Kidney (tissue), 14 donors: ENCODE data around the gene HS6ST1. TPM values are rescaled to one million over a fixed set of nuclear protein-coding genes. Genes with fewer than 3 reads are reported as not detected.

Experiments
- DNase-seq, 5 donors: peaks; one replicate each; pipeline ENCODE4 v3.0.0-alpha.2; 2013 to 2020
- FAIRE-seq: peaks from 2 replicates; lab custom pipeline; 2012; peaks lifted over from hg19 to GRCh38; lab: Jason Lieb, UNC
- H3K27ac ChIP-seq, 2 donors: one replicate each; pipeline ENCODE4 v1.7.0; 2013; ENCODE audit warnings: low read depth in 2 of 2, low read length in 2 of 2, inconsistent platforms in 1 of 2
- H3K27me3 ChIP-seq: one replicate; pipeline ENCODE4 v1.7.1; 2013; ENCODE audit warnings: low read length, inconsistent platforms; ENCODE audit not compliant: control insufficient read depth, insufficient read depth
- H3K36me3 ChIP-seq, 3 donors: one replicate each; pipeline versions ENCODE4 v1.7.0 to v1.7.1; 2013; ENCODE audit warnings: low read length in 3 of 3, control low read depth in 1 of 3, inconsistent platforms in 1 of 3; ENCODE audit not compliant: insufficient read depth in 3 of 3, control insufficient read depth in 2 of 3
- H3K4me1 ChIP-seq, 3 donors: one replicate each; pipeline versions ENCODE4 v1.7.0 to v1.7.1; 2013; ENCODE audit warnings: low read length in 3 of 3, inconsistent platforms in 1 of 3, low read depth in 1 of 3; ENCODE audit not compliant: control insufficient read depth in 2 of 3, insufficient read depth in 2 of 3
- H3K4me3 ChIP-seq, 3 donors: one replicate each; pipeline versions ENCODE4 v1.7.0 to v1.8.1; 2013; ENCODE audit warnings: low read length in 3 of 3, control low read depth in 1 of 3, inconsistent platforms in 1 of 3
- H3K9ac ChIP-seq, 3 donors: one replicate each; pipeline versions ENCODE4 v1.7.0 to v1.7.1; 2013; ENCODE audit warnings: low read length in 3 of 3, control low read depth in 1 of 3, inconsistent platforms in 1 of 3
- H3K9me3 ChIP-seq, 3 donors: one replicate each; pipeline versions ENCODE4 v1.7.0 to v1.7.1; 2013; ENCODE audit warnings: low read length in 3 of 3, control low read depth in 1 of 3, inconsistent platforms in 1 of 3; ENCODE audit not compliant: control insufficient read depth in 2 of 3, insufficient read depth in 1 of 3
- intact Hi-C: fragments of 100-400 bp; cut with DNase I; formaldehyde crosslinking; loops from one replicate; pipeline ENCODE4 v1.11.1; 2022
- polyA plus RNA-seq: library from polyadenylated mRNA; stranded (reverse); fragments of 350-450 nt; fragmentation: Illumina TruSeq; extraction: RNeasy Lipid Tissue Mini Kit (QIAGEN cat#74804); gene quantifications from one replicate; pipeline ENCODE4 v1.2.3, GENCODE V29; 2014; ENCODE audit warnings: low read depth, low replicate concordance; ENCODE audit not compliant: insufficient read depth
- total RNA-seq: library from RNA; stranded (reverse); fragmentation: NEBNext Ultra II Directional; extraction: Animal tissue kit (Norgen Biotek cat#: 25700); gene quantifications from one replicate; pipeline ENCODE4 v1.2.1, GENCODE V29; 2021
- TF ChIP-seq, protein P1 (sequence below): IDR thresholded peaks from 3 replicates; pipeline ENCODE4 v1.5.1; 2012; ENCODE audit warnings: mild to moderate bottlenecking, moderate library complexity, borderline replicate concordance; ENCODE audit not compliant: insufficient read depth; ENCODE audit errors: extremely low read depth
- donor health status: control.
- donor health status: control.
- donor health status: control.
- donor health status: control.
- donor health status: control.
- donor health status: DM: yes; HTN: yes; CAD: no.
- donor health status: Normal renal cell carcinoma (clear cell type).

The HS6ST1 gene
- total and polyA plus RNA-seq, 2 donors from 2014 or later = 49.6 to 73.9 TPM

DNA sequence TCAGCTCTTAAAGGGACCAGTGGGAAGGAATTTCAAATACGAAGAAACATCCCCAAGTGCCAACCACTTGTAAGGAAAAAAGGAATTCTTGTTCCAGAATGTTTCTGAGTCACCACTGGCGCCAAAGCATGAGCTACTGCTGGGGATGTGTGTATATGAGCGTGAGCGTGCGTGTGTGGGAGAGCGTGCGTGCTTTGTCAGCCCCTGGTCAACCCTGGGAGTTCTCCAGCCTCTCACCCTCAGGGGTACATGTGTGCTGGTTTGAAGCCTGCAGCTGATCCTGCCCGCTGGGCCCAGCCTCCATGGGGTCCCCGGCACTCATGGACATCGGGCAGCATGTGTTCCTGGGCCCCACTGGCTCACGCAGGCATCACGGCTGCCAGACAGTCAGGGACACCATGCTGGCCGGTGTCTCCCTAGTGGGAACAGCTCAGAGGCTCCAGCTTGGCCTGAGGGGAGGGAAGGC lies 17.1 kb downstream of the HS6ST1 start:
- DNase-seq = peak in 1 of 5 donors; percentile 69
- H3K4me3 ChIP-seq = no peak overlapping the region
- H3K4me1 ChIP-seq = peaks cover 0 to 37% (median 15%) of the 10 kb centered on the region in 3 donors
- intact Hi-C loops = no loop called here
- no peak overlapping the region for H3K9ac ChIP-seq
- H3K9me3 ChIP-seq = no peaks in the 10 kb centered on the region
- no peak for FAIRE-seq
- H3K27me3 ChIP-seq = no peaks in the 10 kb centered on the region
- TF ChIP-seq, protein P1, sequence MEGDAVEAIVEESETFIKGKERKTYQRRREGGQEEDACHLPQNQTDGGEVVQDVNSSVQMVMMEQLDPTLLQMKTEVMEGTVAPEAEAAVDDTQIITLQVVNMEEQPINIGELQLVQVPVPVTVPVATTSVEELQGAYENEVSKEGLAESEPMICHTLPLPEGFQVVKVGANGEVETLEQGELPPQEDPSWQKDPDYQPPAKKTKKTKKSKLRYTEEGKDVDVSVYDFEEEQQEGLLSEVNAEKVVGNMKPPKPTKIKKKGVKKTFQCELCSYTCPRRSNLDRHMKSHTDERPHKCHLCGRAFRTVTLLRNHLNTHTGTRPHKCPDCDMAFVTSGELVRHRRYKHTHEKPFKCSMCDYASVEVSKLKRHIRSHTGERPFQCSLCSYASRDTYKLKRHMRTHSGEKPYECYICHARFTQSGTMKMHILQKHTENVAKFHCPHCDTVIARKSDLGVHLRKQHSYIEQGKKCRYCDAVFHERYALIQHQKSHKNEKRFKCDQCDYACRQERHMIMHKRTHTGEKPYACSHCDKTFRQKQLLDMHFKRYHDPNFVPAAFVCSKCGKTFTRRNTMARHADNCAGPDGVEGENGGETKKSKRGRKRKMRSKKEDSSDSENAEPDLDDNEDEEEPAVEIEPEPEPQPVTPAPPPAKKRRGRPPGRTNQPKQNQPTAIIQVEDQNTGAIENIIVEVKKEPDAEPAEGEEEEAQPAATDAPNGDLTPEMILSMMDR = no peak
- H3K27ac ChIP-seq = peak overlapping the region in 1 of 2 donors; percentile 11
- H3K36me3 ChIP-seq = peaks cover 0 to 3% (median 0%) of the 10 kb centered on the region in 3 donors

DNA sequence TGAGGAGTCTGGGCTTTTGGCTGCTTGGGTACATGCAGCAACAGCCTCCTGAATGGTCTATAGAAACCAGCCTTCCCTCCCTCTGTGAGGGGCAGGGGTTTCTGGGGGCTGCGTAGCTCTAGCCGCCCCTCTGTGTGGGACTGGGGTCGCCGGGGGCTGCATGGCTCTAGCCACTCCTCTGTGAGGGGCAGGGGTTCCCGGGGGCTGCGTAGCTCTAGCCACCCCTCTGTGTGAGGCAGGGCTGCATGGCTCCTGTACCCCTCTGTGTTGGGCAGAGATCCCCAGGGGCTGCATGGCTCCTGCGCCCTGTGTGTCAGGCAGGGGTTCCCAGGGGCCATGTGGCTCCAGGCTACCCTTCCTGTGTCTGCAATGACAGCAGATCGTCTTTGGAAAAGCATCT lies 17.6 kb downstream of the HS6ST1 start:
- DNase-seq (peak in 1 of 5 donors; percentile 72), FAIRE-seq (no peak)
- H3K9me3 ChIP-seq = no peaks in the 10 kb centered on the region
- H3K27ac ChIP-seq = peak overlapping the region in 1 of 2 donors; percentile 11
- H3K36me3 ChIP-seq = peaks cover 0 to 3% (median 0%) of the 10 kb centered on the region in 3 donors
- TF ChIP-seq, protein P1 = no peak
- H3K27me3 ChIP-seq = no peaks in the 10 kb centered on the region
- H3K9ac ChIP-seq = no peak overlapping the region
- intact Hi-C loops = no loop called here
- peaks cover 0 to 32% (median 12%) of the 10 kb centered on the region in 3 donors for H3K4me1 ChIP-seq
- no peak overlapping the region for H3K4me3 ChIP-seq

DNA sequence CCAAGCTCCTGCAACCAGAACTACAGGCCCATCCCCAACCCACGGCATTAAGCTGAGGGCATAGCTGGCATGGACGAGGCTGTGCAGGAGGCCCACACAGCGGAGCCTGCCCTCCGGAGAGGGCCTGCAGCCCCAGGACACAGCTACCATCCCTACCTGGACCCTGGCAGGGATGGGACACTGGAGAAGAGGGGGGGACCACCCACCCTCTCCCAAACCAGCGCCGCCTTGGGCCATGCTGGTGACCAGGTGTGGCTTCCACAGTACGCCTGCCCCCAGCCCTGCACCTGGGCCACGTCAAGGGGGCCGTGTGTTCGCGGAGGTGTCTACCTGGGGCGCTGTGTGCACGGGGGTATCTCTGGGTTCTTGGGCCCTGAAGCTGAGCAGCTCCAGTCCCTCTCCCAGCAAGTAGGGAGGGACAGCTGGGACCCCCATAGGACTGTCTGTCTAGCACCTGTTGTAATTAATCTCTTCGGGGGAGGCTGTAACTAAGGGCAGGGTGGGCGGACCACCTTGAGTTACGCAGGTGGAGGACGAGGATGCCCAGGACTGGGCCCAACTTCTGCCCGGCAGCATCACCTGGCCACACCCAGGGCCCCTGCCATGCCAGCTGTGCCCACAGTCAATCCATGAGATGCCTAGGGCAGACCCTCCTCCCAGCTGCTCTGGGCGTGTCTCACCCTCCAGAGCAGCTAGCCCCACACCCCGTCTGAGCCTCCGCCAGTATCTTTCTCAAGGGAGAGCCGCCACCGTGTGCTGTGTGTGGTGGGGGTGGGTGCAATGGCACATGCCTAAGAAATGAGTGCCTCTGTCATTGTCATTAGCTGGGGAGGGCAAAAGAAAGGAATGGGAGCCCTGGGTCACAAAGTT lies 18.3 kb downstream of the HS6ST1 start:
- no peak overlapping the region for H3K9ac ChIP-seq
- peaks cover 0 to 26% (median 6%) of the 10 kb centered on the region in 3 donors for H3K4me1 ChIP-seq
- TF ChIP-seq, protein P1 = no peak
- no peaks in the 10 kb centered on the region for H3K27me3 ChIP-seq
- H3K9me3 ChIP-seq = no peaks in the 10 kb centered on the region
- intact Hi-C loops = no loop called here
- no peak overlapping the region for H3K27ac ChIP-seq
- DNase-seq (peak in 1 of 5 donors; percentile 72), FAIRE-seq (no peak)
- H3K36me3 ChIP-seq = peaks cover 0 to 3% (median 0%) of the 10 kb centered on the region in 3 donors
- no peak overlapping the region for H3K4me3 ChIP-seq
